Activated gamma-delta T cell treated with anti-CD3 and anti-CD28 coated beads, Interleukin-2, amount 50 U/mL, for 16 hours (primary cell): ENCODE results near the gene SPRED1.
A peak's percentile ranks its signal among the peaks of the same experiment; 100 is the strongest.
"Not testable (repeated sequence)": the region's sequence is repeated elsewhere in the genome, so short reads cannot be mapped to it uniquely, and the experiment has no call there.

Source experiments
- DNase-seq: peaks from one replicate; pipeline ENCODE4 v3.0.0-alpha.2; 2020; ENCODE audit warnings: low read depth

The SPRED1 gene

GRCh38 chr15:38237021-38237420, 15.6 kb upstream of the SPRED1 start:
- not testable (repeated sequence) for DNase-seq

DNA sequence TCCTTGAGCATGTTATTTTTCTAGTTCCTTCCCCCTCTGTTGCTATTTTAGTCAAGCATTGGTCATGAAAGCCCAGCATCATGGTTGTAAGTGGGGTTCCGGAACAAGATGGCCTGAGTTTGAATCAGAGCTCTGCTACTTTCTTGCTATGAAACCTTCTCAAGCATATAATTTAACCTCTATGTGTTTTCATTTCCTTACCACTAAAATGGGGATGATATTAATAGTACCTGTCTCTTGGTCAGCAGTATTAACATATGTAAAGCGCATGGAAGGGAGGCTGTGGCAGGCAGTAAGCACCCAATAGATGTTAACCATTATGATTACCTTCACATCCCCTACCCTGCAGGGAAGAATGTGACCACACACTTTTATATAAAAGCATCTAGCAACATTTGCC, 14.3 kb upstream of the SPRED1 start:
- DNase-seq: no peak

DNA sequence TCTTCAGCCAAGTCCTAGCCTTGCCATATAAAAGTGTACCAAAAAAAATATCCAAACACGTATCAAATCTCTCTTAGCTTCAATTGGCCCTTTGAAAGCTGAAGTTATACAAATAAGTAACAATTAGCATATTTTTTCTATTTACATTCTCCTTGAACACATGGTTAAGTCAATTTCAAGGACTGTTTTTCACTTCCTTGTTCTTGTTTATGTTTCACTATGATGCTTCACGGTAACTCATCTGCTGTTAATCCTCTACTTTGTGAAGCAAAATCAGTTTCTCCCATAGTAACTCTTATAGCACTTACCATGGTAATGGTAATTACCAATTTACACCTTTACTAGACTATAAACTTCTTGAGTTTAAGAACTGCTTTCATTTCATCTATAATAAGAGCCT, 10.6 kb upstream of the SPRED1 start:
- no peak for DNase-seq

DNA sequence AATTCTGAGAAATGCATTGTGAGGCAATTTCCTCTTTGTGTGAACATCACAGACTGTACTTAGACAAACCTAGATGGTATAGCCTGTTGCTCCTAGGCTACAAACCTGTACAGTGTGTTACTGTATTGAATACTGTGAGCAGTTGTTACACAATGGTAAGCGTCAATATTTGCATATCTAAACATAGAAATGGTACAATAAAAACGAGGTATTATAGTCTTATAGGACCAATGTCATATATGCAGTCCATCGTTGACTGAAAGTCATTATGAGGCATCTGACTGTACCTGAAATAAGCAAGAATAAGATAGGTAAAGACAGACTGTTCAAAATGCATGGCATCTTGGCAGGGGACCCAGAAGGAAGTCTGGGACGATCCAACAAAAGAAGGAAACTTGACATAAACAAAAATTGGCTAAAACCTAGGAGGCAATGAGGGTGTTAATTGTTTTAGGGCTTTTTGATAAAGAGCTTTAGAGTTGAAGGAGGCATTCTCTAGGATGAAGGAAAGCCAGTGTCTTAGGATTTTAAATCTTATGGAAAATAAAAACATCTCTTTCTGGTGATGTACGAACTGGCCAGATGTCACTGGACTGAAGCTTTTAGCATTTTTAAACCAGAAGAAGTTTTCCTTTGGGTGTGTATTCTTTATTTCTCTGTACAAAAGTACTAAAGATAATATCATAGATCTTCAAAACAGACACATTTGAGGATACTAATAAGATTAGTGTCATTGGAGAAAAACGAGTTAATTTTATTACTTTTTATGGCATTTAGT, 9.2 kb upstream of the SPRED1 start:
- no peak for DNase-seq

- DNase-seq: no peak
Observed at GRCh38 chr15:38247336-38247735, 5.3 kb upstream of the SPRED1 start.

GRCh38 chr15:38253351-38253781, 730 bp downstream of the SPRED1 start:
- no peak for DNase-seq

GRCh38 chr15:38254051-38254883, 1.6 kb downstream of the SPRED1 start:
- peak; percentile 13 for DNase-seq

DNA sequence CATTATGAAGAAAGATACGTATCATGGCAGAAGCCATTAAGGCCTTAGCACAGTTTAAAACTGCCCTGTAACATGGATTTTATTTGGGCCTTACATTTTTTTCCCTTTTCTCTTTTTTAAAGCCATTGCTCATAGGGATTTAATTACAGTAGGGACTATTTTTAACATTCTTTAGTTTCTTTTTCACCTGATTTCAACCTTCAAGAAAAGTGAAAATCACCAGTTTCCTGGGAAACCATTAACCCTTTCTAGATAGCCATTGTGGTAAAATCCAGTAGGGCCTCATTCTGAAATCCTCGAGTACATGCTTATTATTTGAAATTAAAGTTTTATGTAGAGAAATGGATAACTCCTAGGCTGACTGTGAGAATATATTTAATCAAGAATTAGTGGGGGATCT, 3.1 kb downstream of the SPRED1 start:
- no peak for DNase-seq

- no peak for DNase-seq
Observed at GRCh38 chr15:38257676-38258075, 5.0 kb downstream of the SPRED1 start.

- no peak for DNase-seq
Observed at GRCh38 chr15:38259134-38259533, 6.5 kb downstream of the SPRED1 start.

DNA sequence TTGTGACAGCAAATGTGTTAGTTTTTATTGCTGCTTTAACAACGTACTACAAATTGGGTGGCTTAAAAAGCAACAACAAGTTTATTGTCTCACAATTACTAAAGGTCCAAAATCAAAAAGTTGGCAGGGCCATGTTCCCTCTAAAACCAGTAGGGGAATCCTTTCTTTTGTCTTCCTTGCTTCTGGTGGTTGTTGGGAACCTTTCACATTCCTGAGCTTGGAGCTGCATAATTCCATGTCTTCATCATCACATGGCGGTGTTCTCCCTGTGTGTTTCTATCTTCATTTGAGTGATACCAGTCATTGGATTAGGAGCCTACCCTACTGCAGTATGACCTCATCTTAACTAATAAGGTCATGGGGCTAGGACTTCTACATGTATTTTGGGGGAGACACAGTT, 7.4 kb downstream of the SPRED1 start:
- DNase-seq: no peak

GRCh38 chr15:38263251-38263650, 10.6 kb downstream of the SPRED1 start:
- no peak for DNase-seq

DNA sequence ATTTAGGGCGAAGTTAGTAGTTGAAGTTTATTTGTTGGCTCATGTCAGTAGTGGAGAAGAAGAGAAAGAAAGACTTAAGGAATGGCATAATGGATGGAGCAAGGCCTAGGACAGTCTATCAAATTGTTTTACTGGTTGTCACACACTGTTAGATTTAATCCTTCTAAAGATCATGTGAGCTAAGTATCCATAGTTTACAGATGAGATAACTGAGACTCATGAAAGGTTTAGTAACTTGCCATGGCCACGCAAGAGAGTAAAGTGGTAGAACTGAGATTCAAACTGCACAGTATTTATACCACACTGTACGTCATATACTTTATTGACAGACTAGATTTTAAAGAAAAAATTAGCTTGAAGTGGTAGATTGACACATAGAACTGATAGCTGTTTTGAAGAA, 11.4 kb downstream of the SPRED1 start:
- DNase-seq: no peak

DNA sequence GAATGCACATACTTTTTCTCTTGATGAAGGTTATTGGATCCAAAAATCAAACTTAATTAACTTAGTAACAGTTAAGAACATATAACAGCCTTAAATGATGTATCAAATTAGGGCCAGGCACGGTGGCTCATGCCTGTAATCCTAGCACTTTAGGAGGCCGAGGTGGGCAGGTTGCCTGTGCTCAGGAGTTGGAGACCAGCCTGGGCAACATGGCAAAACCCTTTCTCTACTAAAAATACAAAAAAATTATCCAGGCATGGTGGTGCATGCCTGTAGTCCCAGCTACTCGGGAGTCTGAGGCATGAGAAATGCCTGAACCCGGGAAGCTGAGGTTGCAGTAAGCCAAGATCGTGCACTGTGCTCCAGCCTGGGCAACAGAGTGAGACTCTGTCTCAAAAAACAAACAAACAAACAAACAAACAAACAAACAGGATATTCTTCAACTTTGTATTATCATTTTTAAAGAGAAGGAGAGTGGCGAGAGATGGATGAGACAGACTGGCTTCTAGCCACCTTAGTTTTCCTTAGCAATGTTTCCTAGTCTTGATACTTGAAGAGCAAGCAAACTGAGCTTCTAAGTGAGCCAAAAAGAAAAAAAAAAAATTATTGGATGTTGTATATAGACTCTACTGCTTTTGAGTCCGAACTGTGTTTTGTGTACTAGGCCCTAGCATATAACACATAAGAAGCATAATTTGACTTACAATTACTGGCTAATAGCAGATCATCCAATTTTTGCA, 13.8 kb downstream of the SPRED1 start:
- no peak for DNase-seq

GRCh38 chr15:38267421-38268022, 14.9 kb downstream of the SPRED1 start:
- no peak for DNase-seq

GRCh38 chr15:38271144-38271543, 18.5 kb downstream of the SPRED1 start:
- DNase-seq: no peak

GRCh38 chr15:38271895-38272294, 19.3 kb downstream of the SPRED1 start:
- no peak for DNase-seq

GRCh38 chr15:38272431-38272830, 19.8 kb downstream of the SPRED1 start:
- DNase-seq: not testable (repeated sequence)

DNA sequence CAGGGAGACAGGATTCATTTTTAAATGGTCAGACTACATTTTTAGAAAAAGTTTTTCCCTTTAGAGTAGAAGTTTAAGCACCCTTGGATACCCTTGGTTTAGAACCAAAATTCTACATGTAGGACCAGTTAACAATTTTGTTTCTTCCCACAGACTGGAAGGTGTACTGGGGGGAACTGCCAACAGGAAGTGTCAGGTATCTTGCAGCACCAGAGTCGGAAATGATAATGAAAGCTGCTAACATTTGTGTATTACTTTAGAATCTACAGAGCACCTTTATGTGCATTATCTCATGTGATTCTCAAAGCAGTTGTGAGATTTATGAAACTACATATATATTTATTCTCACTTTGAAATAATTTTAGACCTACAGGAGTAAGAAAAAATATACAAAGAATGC, 21.5 kb downstream of the SPRED1 start:
- no peak for DNase-seq

DNA sequence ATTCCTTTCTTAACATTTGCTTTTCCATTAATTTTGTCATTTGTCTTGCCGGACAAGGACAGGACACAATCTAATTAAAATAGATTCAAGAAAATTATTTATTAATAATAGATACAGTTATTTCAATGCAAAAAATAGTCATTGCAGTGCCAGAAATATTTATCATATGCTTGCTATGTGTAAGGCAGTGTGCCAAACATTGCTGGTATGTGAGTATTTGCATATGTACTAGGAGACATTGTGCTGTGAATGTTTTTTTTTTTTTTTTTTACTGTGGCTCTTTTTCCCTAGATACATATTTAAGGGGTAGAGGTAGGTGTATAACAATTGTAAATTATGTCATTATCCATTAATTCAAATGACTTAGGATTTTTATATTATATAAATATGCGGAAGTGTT, 23.3 kb downstream of the SPRED1 start:
- no peak for DNase-seq

DNA sequence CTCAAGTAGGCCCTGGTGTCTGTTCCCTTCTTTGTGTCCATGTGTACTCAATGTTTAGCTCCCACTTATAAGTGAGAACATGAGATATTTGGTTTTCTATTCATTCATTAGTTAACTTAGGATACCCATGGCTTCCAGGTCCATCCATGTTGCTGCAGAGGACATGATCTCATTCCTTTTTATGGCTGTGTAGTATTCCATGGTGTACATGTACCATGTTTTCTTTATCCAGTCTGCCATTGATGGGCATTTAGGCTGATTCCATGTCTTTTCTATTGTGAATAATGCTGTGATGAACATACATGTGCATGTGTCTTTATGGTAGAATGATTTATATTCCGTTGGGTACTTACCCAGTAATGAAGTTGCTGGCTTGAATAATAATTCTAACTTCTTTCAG, 24.6 kb downstream of the SPRED1 start:
- DNase-seq: not testable (repeated sequence)

GRCh38 chr15:38281031-38281430, 28.4 kb downstream of the SPRED1 start:
- no peak for DNase-seq
